Measurements from ENCODE around the gene SMIM33.

GRCh38 chr5:139458580-139459407 lies 12.0 kb upstream of the SMIM33 start:
- TF ChIP-seq CTCF (conservative IDR thresholded peaks at IDR 0.05 in 1 of 2, IDR thresholded peaks at IDR 0.05 in 1 of 2; ENCODE audit: low read depth in 1 of 2, low read length in 2 of 2) (no peak), EZH2 (IDR thresholded peaks at IDR 0.05; ENCODE audit: low read length, missing control alignments) (no peak)

All from fibroblast of lung (primary cell).